Tibial artery (tissue), 4 donors: Measurements from ENCODE around the gene DPPA3.
"Not testable (repeated sequence)": the region's sequence is repeated elsewhere in the genome, so short reads cannot be mapped to it uniquely, and the experiment has no call there.

ENCODE experiments used
- DNase-seq, 2 donors: peaks; one replicate each; pipeline ENCODE4 v3.0.0-alpha.2; 2019
- H3K27ac ChIP-seq, 2 donors: fragments of 200-600 bp; sonication (generic) in 1 of 2; 1 replicate in 1 of 2; 2 replicates in 1 of 2; pipeline ENCODE4 v1.5.1; 2018 to 2019; ENCODE audit warnings: mild to moderate bottlenecking in 1 of 2
- H3K27me3 ChIP-seq, 2 donors: fragments of 200-600 bp; sonication (generic) in 1 of 2; one replicate each; pipeline versions ENCODE4 v1.5.1 to v1.6.0; 2016 to 2019
- H3K36me3 ChIP-seq, 3 donors: fragments of 200-600 bp; sonication (generic) in 2 of 3; one replicate each; pipeline ENCODE4 v1.5.1; 2016 to 2019; ENCODE audit warnings: mild to moderate bottlenecking in 2 of 3
- H3K4me1 ChIP-seq, 4 donors: fragments of 200-600 bp; sonication (generic) in 2 of 4; 1 replicate in 3 of 4; 2 replicates in 1 of 4; pipeline ENCODE4 v1.5.1; 2016 to 2019
- H3K4me3 ChIP-seq, 2 donors: fragments of 200-600 bp; sonication (generic) in 1 of 2; 1 replicate in 1 of 2; 2 replicates in 1 of 2; pipeline ENCODE4 v1.5.1; 2018 to 2019; ENCODE audit warnings: mild to moderate bottlenecking in 2 of 2
- H3K9me3 ChIP-seq, 3 donors: fragments of 200-600 bp; sonication (generic) in 1 of 3; one replicate each; pipeline ENCODE4 v1.5.1; 2016 to 2019
- intact Hi-C: fragments of 100-400 bp; cut with DNase I; formaldehyde crosslinking; loops from one replicate; pipeline ENCODE4 v1.15.0; 2023; ENCODE audit warnings: low total_unique reads
- TF ChIP-seq, protein P1 (sequence below), 2 experiments: fragments of 200-600 bp in 1 of 2; fragments of 450-650 bp in 1 of 2; IDR thresholded peaks; one replicate each; pipeline ENCODE4 v1.5.1; 2017 to 2019; ENCODE audit warnings: antibody characterized with exemption in 2 of 2, mild to moderate bottlenecking in 1 of 2, moderate library complexity in 1 of 2

The DPPA3 gene

GRCh38 chr12:7712841-7713442, 1.7 kb downstream of the DPPA3 start:
- Histone ChIP-seq H3K9me3 (no peaks in the 10 kb centered on the region), H3K36me3 (no peaks in the 10 kb centered on the region), H3K4me1 (no peaks in the 10 kb centered on the region), H3K27ac (no peak overlapping the region), H3K27me3 (no peaks in the 10 kb centered on the region), H3K4me3 (no peak overlapping the region)
- intact Hi-C loops = no loop called here
- DNase-seq = no peak
- TF ChIP-seq, protein P1, sequence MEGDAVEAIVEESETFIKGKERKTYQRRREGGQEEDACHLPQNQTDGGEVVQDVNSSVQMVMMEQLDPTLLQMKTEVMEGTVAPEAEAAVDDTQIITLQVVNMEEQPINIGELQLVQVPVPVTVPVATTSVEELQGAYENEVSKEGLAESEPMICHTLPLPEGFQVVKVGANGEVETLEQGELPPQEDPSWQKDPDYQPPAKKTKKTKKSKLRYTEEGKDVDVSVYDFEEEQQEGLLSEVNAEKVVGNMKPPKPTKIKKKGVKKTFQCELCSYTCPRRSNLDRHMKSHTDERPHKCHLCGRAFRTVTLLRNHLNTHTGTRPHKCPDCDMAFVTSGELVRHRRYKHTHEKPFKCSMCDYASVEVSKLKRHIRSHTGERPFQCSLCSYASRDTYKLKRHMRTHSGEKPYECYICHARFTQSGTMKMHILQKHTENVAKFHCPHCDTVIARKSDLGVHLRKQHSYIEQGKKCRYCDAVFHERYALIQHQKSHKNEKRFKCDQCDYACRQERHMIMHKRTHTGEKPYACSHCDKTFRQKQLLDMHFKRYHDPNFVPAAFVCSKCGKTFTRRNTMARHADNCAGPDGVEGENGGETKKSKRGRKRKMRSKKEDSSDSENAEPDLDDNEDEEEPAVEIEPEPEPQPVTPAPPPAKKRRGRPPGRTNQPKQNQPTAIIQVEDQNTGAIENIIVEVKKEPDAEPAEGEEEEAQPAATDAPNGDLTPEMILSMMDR (IDR thresholded peaks at IDR 0.05) = no peak

- intact Hi-C loops = no loop called here
- no peak for DNase-seq
Measured at GRCh38 chr12:7716381-7716780, 5.1 kb downstream of the DPPA3 start.

DNA sequence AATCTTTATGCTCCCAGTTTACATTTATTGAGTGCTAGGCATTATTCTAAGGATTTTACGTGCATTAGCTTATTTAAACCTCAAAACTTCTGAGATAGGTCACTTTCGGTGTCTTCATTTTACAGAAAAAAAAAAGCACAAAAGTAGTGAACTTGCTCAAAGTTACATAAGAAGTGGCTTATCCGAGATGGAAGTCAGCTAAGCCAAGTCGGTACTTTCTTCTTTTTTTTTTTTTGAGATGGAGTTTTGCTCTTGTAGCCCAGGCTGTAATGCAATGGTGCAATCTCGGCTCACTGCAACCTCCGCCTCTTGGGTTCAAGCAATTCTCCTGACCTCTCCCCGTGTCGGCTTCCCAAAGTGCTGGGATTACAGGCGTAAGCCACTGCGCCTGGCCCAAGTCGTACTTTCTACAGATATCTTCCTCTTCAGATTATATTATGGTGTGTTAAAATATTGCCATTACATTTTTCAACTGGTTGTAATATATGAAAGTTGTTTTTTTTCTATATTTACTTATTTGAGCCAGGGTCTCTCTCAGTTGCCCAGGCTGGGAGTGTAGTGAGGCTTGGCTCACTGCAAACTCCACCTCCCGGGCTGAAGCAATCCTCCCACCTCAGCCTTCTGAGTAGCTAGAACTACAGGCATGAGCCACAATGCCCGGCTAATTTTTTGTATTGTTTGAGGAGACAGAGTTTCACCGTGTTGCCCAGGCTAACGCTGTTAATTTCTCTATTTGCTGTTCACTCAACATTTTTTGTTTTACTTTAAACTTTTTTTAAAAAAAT, 8.9 kb downstream of the DPPA3 start:
- TF ChIP-seq, protein P1 (IDR thresholded peaks at IDR 0.05) = no peak
- intact Hi-C loops = no loop called here
- Histone ChIP-seq H3K36me3 (no peaks in the 10 kb centered on the region), H3K9me3 (no peaks in the 10 kb centered on the region), H3K27ac (no peak overlapping the region), H3K4me3 (no peak overlapping the region), H3K27me3 (peaks cover 0 to 17% of the 10 kb centered on the region in 2 donors), H3K4me1 (no peaks in the 10 kb centered on the region)
- DNase-seq = no peak

More at GRCh38 chr12:7716381-7716780, 5.1 kb downstream of the DPPA3 start:
- Histone ChIP-seq H3K36me3 (no peaks in the 10 kb centered on the region), H3K4me3 (no peak overlapping the region), H3K27ac (no peak overlapping the region), H3K4me1 (no peaks in the 10 kb centered on the region), H3K9me3 (no peaks in the 10 kb centered on the region), H3K27me3 (peaks cover 0 to 8% of the 10 kb centered on the region in 2 donors)
- TF ChIP-seq, protein P1 (IDR thresholded peaks at IDR 0.05) = no peak

DNA sequence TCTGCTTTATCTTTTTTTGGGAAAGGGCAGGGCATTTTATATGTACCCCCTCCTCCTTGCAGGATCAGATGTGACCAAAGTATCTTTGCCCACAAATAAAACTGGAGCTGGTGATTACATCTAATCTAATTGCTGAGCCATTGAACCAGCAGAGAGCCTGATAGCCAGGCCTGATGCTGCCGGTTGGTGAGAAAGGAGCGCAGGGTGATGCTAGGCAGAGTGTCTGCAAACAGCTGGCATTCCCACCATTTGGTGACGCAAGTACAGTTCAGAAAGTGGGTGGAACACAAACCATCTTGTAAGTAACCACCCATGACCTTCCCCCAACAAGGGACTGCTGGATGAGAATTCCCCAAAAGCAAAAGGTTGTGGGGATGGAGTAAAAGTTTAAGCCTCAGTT, 12.7 kb downstream of the DPPA3 start:
- Histone ChIP-seq H3K27ac (no peak overlapping the region), H3K27me3 (peaks cover 0 to 13% of the 10 kb centered on the region in 2 donors), H3K36me3 (no peaks in the 10 kb centered on the region), H3K4me3 (no peak overlapping the region), H3K4me1 (no peaks in the 10 kb centered on the region), H3K9me3 (no peaks in the 10 kb centered on the region)
- TF ChIP-seq, protein P1 (IDR thresholded peaks at IDR 0.05) = no peak
- intact Hi-C loops = no loop called here
- DNase-seq = no peak

DNA sequence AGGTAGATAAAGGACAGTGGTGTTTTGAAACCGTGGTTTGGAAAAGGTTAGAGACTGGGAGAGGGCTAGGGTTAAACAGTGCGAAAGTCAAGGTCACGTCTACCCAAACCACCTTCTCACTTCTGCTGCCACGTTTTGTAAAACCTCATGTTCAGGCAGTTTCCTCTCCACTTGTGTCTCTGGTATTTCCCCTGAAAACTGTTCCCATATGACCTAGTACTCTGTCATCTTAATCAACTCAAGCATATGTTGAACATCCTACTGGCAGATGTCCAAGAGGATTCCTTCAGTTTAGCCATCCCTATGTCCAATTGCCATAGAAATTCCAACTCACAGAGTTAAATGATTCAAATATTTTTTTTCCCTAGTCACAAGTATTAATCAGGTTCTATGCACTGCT, 18.5 kb downstream of the DPPA3 start:
- no peaks in the 10 kb centered on the region for H3K9me3 ChIP-seq
- intact Hi-C loops = no loop called here
- no peak overlapping the region for H3K27ac ChIP-seq
- TF ChIP-seq, protein P1 (IDR thresholded peaks at IDR 0.05) = no peak
- H3K27me3 ChIP-seq = no peaks in the 10 kb centered on the region
- no peak for DNase-seq
- no peaks in the 10 kb centered on the region for H3K36me3 ChIP-seq
- H3K4me1 ChIP-seq = no peaks in the 10 kb centered on the region
- no peak overlapping the region for H3K4me3 ChIP-seq

DNA sequence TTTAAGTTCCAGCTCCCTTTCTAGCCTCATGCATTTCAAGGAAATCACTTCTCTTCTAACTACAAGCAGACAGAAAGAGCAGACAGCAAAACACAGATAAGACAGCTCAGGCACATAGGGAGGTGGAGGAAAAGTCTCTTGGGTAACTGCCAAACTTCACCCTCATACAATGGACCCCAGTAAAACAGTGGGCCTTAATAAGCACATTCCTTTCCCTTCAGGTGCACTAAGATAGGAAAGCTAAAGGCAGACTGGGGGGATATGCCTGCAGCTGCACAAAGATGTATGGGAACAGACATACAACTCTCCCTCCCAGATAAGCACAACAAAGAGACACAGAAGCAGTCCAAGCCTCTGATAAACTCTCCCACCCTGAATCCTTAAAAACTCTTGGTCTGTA, 19.8 kb downstream of the DPPA3 start:
- H3K4me3 ChIP-seq, H3K4me1 ChIP-seq, H3K36me3 ChIP-seq, H3K9me3 ChIP-seq, intact Hi-C loops, H3K27me3 ChIP-seq, DNase-seq, H3K27ac ChIP-seq: not testable (repeated sequence)
